T-helper 1 cell treated with Interleukin-12 subunit alpha and Interleukin-12 subunit beta and Interleukin-4 antibody, amounts not matched to agents 30 μg/mL and 1 μg/mL, for 36 hours (primary cell): ENCODE measurements around the gene PEX16.

Experiments
- H3K27ac Mint-ChIP-seq: one replicate; pipeline ENCODE4 v1.8.0; 2021; ENCODE audit warnings: mild to moderate bottlenecking, mixed read lengths
- H3K27me3 Mint-ChIP-seq: one replicate; pipeline ENCODE4 v1.8.0; 2021; ENCODE audit warnings: low read depth, mixed read lengths
- H3K36me3 Mint-ChIP-seq: one replicate; pipeline ENCODE4 v1.8.0; 2021; ENCODE audit warnings: low read depth, mixed read lengths
- H3K4me1 Mint-ChIP-seq: one replicate; pipeline ENCODE4 v1.8.0; 2021; ENCODE audit warnings: low read depth, mixed read lengths
- H3K4me3 Mint-ChIP-seq: one replicate; pipeline ENCODE4 v1.8.0; 2021; ENCODE audit warnings: mild to moderate bottlenecking, moderate library complexity, mixed read lengths
- H3K9me3 Mint-ChIP-seq: one replicate; pipeline ENCODE4 v1.8.0; 2021; ENCODE audit warnings: mixed read lengths

Gene PEX16

GRCh38 chr11:45886816-45887520 lies 30.7 kb downstream of the PEX16 start:
- H3K27me3 Mint-ChIP-seq, result peaks cover 14% of the 10 kb centered on the region
- peaks cover 6% of the 10 kb centered on the region for H3K36me3 Mint-ChIP-seq
- H3K27ac Mint-ChIP-seq, result no peak overlapping the region
- H3K4me1 Mint-ChIP-seq, result peaks cover 2% of the 10 kb centered on the region
- H3K9me3 Mint-ChIP-seq, result no peaks in the 10 kb centered on the region
- H3K4me3 Mint-ChIP-seq, result no peak overlapping the region

- Mint-ChIP-seq H3K4me3 (no peak overlapping the region), H3K27me3 (peaks cover 14% of the 10 kb centered on the region), H3K4me1 (peaks cover 2% of the 10 kb centered on the region), H3K36me3 (peaks cover 6% of the 10 kb centered on the region), H3K9me3 (no peaks in the 10 kb centered on the region), H3K27ac (no peak overlapping the region)
Measured at GRCh38 chr11:45885921-45886721, 31.6 kb downstream of the PEX16 start.

GRCh38 chr11:45885274-45885920 lies 32.3 kb downstream of the PEX16 start, which contains the start of gene MAPK8IP1:
MAPK8IP1 (plus strand) TSS chr11:45885651; CDS start chr11:45885821, 170 bp downstream.
- H3K9me3 Mint-ChIP-seq, result no peaks in the 10 kb centered on the region
- peaks cover 14% of the 10 kb centered on the region for H3K27me3 Mint-ChIP-seq
- peak within 1 kb of the TSS; percentile 16 for H3K27ac Mint-ChIP-seq
- peak within 1 kb of the TSS; percentile 47 for H3K4me3 Mint-ChIP-seq
- H3K4me1 Mint-ChIP-seq, result peaks cover 2% of the 10 kb centered on the region
- peaks cover 8% of the 10 kb centered on the region for H3K36me3 Mint-ChIP-seq

GRCh38 chr11:45884596-45885185 lies 33.0 kb downstream of the PEX16 start:
- Mint-ChIP-seq H3K27ac (peak overlapping the region; percentile 16), H3K4me3 (peak overlapping the region; percentile 47), H3K4me1 (peaks cover 2% of the 10 kb centered on the region), H3K9me3 (no peaks in the 10 kb centered on the region), H3K36me3 (peaks cover 10% of the 10 kb centered on the region), H3K27me3 (peaks cover 14% of the 10 kb centered on the region)

- Mint-ChIP-seq H3K9me3 (no peaks in the 10 kb centered on the region), H3K4me1 (peaks cover 2% of the 10 kb centered on the region), H3K27ac (no peak overlapping the region), H3K36me3 (peaks cover 22% of the 10 kb centered on the region), H3K27me3 (peaks cover 11% of the 10 kb centered on the region), H3K4me3 (no peak overlapping the region)
Measured at GRCh38 chr11:45881708-45882368, 35.8 kb downstream of the PEX16 start.

GRCh38 chr11:45880772-45881570 lies 36.7 kb downstream of the PEX16 start:
- Mint-ChIP-seq H3K4me3 (no peak overlapping the region), H3K4me1 (peaks cover 2% of the 10 kb centered on the region), H3K9me3 (no peaks in the 10 kb centered on the region), H3K36me3 (peaks cover 25% of the 10 kb centered on the region), H3K27ac (no peak overlapping the region), H3K27me3 (peaks cover 7% of the 10 kb centered on the region)

GRCh38 chr11:45879803-45880686 lies 37.6 kb downstream of the PEX16 start:
- Mint-ChIP-seq H3K27me3 (peaks cover 7% of the 10 kb centered on the region), H3K27ac (no peak overlapping the region), H3K4me1 (peaks cover 2% of the 10 kb centered on the region), H3K4me3 (no peak overlapping the region), H3K9me3 (no peaks in the 10 kb centered on the region), H3K36me3 (peaks cover 31% of the 10 kb centered on the region)

- no peaks in the 10 kb centered on the region for H3K9me3 Mint-ChIP-seq
- no peak overlapping the region for H3K27ac Mint-ChIP-seq
- H3K36me3 Mint-ChIP-seq, result peaks cover 38% of the 10 kb centered on the region
- H3K4me3 Mint-ChIP-seq, result no peak overlapping the region
- no peaks in the 10 kb centered on the region for H3K4me1 Mint-ChIP-seq
- H3K27me3 Mint-ChIP-seq, result no peaks in the 10 kb centered on the region
Measured at GRCh38 chr11:45877845-45878244, 39.8 kb downstream of the PEX16 start.

- no peaks in the 10 kb centered on the region for H3K9me3 Mint-ChIP-seq
- no peak overlapping the region for H3K27ac Mint-ChIP-seq
- no peaks in the 10 kb centered on the region for H3K27me3 Mint-ChIP-seq
- H3K36me3 Mint-ChIP-seq, result peaks cover 35% of the 10 kb centered on the region
- H3K4me3 Mint-ChIP-seq, result no peak overlapping the region
- H3K4me1 Mint-ChIP-seq, result no peaks in the 10 kb centered on the region
Measured at GRCh38 chr11:45877221-45877620, 40.5 kb downstream of the PEX16 start.

GRCh38 chr11:45876401-45876800 lies 41.3 kb downstream of the PEX16 start:
- H3K4me3 Mint-ChIP-seq, result no peak overlapping the region
- H3K9me3 Mint-ChIP-seq, result no peaks in the 10 kb centered on the region
- H3K27ac Mint-ChIP-seq, result no peak overlapping the region
- H3K36me3 Mint-ChIP-seq, result peaks cover 35% of the 10 kb centered on the region
- no peaks in the 10 kb centered on the region for H3K4me1 Mint-ChIP-seq
- H3K27me3 Mint-ChIP-seq, result no peaks in the 10 kb centered on the region

- Mint-ChIP-seq H3K36me3 (peaks cover 35% of the 10 kb centered on the region), H3K27me3 (no peaks in the 10 kb centered on the region), H3K9me3 (no peaks in the 10 kb centered on the region), H3K4me1 (no peaks in the 10 kb centered on the region), H3K4me3 (no peak overlapping the region), H3K27ac (no peak overlapping the region)
Measured at GRCh38 chr11:45872651-45873356, 44.9 kb downstream of the PEX16 start.

- Mint-ChIP-seq H3K27me3 (no peaks in the 10 kb centered on the region), H3K4me3 (no peak overlapping the region), H3K4me1 (no peaks in the 10 kb centered on the region), H3K36me3 (peaks cover 36% of the 10 kb centered on the region), H3K9me3 (no peaks in the 10 kb centered on the region), H3K27ac (no peak overlapping the region)
Measured at GRCh38 chr11:45871638-45872037, 46.0 kb downstream of the PEX16 start.
